H9 (cell line): ENCODE measurements around the gene ACVR1B. TPM values are rescaled to one million over a fixed set of nuclear protein-coding genes. Genes with fewer than 3 reads are reported as not detected.

ENCODE experiments used
- DNase-seq: peaks from one replicate; pipeline ENCODE4 v3.0.0-alpha.2; 2017
- H2AFZ ChIP-seq: one replicate; pipeline ENCODE4 v1.6.1; 2013; ENCODE audit warnings: mild to moderate bottlenecking, low read length, control low read depth, moderate library complexity
- H2AK5ac ChIP-seq: 2 replicates; pipeline ENCODE4 v1.6.1; 2013; ENCODE audit warnings: low read length, control low read depth, mixed read lengths; ENCODE audit not compliant: insufficient read length
- H2BK120ac ChIP-seq: one replicate; pipeline ENCODE4 v1.6.1; 2013; ENCODE audit warnings: low read depth, mild to moderate bottlenecking, low read length, control low read depth, inconsistent platforms; ENCODE audit not compliant: poor library complexity, severe bottlenecking
- H2BK12ac ChIP-seq: 2 replicates; pipeline ENCODE4 v1.6.1; 2013; ENCODE audit warnings: low read length, control low read depth, mixed read lengths, low read depth; ENCODE audit not compliant: insufficient read length
- H2BK15ac ChIP-seq: 2 replicates; pipeline ENCODE4 v1.6.1; 2013; ENCODE audit warnings: low read depth, low read length, control low read depth
- H2BK20ac ChIP-seq: one replicate; pipeline ENCODE4 v1.6.1; 2013; ENCODE audit warnings: low read depth, mild to moderate bottlenecking, low read length, control low read depth, inconsistent platforms; ENCODE audit not compliant: poor library complexity, severe bottlenecking
- H2BK5ac ChIP-seq: 2 replicates; pipeline ENCODE4 v1.6.1; 2013; ENCODE audit warnings: low read length, control low read depth, mixed read lengths; ENCODE audit not compliant: insufficient read length
- H3K14ac ChIP-seq: 2 replicates; pipeline ENCODE4 v1.6.1; 2013; ENCODE audit warnings: low read length, control low read depth; ENCODE audit not compliant: insufficient read depth
- H3K18ac ChIP-seq: 2 replicates; pipeline ENCODE4 v1.6.1; 2013; ENCODE audit warnings: low read depth, mild to moderate bottlenecking, mixed read lengths, low read length, control low read depth; ENCODE audit not compliant: insufficient read length
- H3K23ac ChIP-seq: 2 replicates; pipeline ENCODE4 v1.6.1; 2013; ENCODE audit warnings: low read length, control low read depth, mixed read lengths, low read depth; ENCODE audit not compliant: insufficient read length
- H3K23me2 ChIP-seq: 2 replicates; pipeline ENCODE4 v1.6.1; 2013; ENCODE audit warnings: low read depth, mild to moderate bottlenecking, mixed read lengths, low read length, control low read depth; ENCODE audit not compliant: insufficient read length, poor library complexity, severe bottlenecking
- H3K27ac ChIP-seq: 2 replicates; pipeline ENCODE4 v1.5.1; 2013; ENCODE audit warnings: low read length, control low read depth, mixed read lengths, low read depth; ENCODE audit not compliant: insufficient read length
- H3K27me3 ChIP-seq: 2 replicates; pipeline ENCODE4 v1.6.1; 2013; ENCODE audit warnings: low read length, control low read depth, inconsistent platforms; ENCODE audit not compliant: insufficient read depth
- H3K4ac ChIP-seq: 2 replicates; pipeline ENCODE4 v1.6.1; 2013; ENCODE audit warnings: low read depth, mild to moderate bottlenecking, control low read depth, inconsistent platforms, low read length, moderate library complexity
- H3K4me1 ChIP-seq: 2 replicates; pipeline ENCODE4 v1.6.1; 2013; ENCODE audit warnings: low read length, control low read depth, inconsistent platforms; ENCODE audit not compliant: insufficient read depth
- H3K4me2 ChIP-seq: 2 replicates; pipeline ENCODE4 v1.6.1; 2013; ENCODE audit warnings: low read length, control low read depth, mixed read lengths; ENCODE audit not compliant: insufficient read length, insufficient read depth
- H3K56ac ChIP-seq: 2 replicates; pipeline ENCODE4 v1.6.1; 2013; ENCODE audit warnings: low read depth, mild to moderate bottlenecking, mixed read lengths, low read length, control low read depth; ENCODE audit not compliant: insufficient read length
- H3K79me1 ChIP-seq: 2 replicates; pipeline ENCODE4 v1.6.1; 2013; ENCODE audit warnings: low read depth, mild to moderate bottlenecking, moderate library complexity, low read length, control low read depth, inconsistent platforms; ENCODE audit not compliant: insufficient read depth, poor library complexity, severe bottlenecking
- H3K79me2 ChIP-seq: 2 replicates; pipeline ENCODE4 v1.6.1; 2013; ENCODE audit warnings: low read length, control low read depth, inconsistent platforms; ENCODE audit not compliant: insufficient read depth
- H3K9ac ChIP-seq: 2 replicates; pipeline ENCODE4 v1.6.1; 2013; ENCODE audit warnings: low read length, control low read depth, mixed read lengths; ENCODE audit not compliant: insufficient read length; ENCODE audit errors: extremely low read depth
- H3K9me3 ChIP-seq: one replicate; pipeline ENCODE4 v1.6.1; 2013; ENCODE audit warnings: low read depth, low read length, inconsistent platforms; ENCODE audit not compliant: control insufficient read depth
- H3T11ph ChIP-seq: one replicate; pipeline ENCODE4 v1.6.1; 2013; ENCODE audit warnings: mild to moderate bottlenecking, low read length, control low read depth, inconsistent platforms
- H4K20me1 ChIP-seq: one replicate; pipeline ENCODE4 v1.6.1; 2013; ENCODE audit not compliant: control insufficient read depth, insufficient read length, insufficient read depth
- H4K5ac ChIP-seq: 2 replicates; pipeline ENCODE4 v1.6.1; 2013; ENCODE audit warnings: low read depth, mild to moderate bottlenecking, mixed read lengths, low read length, control low read depth; ENCODE audit not compliant: insufficient read length
- H4K8ac ChIP-seq: replicated peaks from 2 replicates; pipeline ENCODE4 v1.6.1; 2013; ENCODE audit warnings: low read length, control low read depth, mixed read lengths, low read depth; ENCODE audit not compliant: insufficient read length
- H4K91ac ChIP-seq: 2 replicates; pipeline ENCODE4 v1.6.1; 2013; ENCODE audit warnings: low read depth, mild to moderate bottlenecking, moderate library complexity, mixed read lengths, low read length, control low read depth; ENCODE audit not compliant: insufficient read length
- H3K27ac Mint-ChIP-seq, 3 experiments: 2 replicates in 2 of 3; 3 replicates in 1 of 3; pipeline ENCODE4 v1.8.0; 2020 to 2021; ENCODE audit warnings: mixed read lengths in 3 of 3, mild to moderate bottlenecking in 1 of 3, moderate library complexity in 1 of 3
- H3K27me3 Mint-ChIP-seq: 2 replicates; pipeline ENCODE4 v1.8.0; 2021; ENCODE audit warnings: low read depth, mild to moderate bottlenecking, moderate library complexity, mixed read lengths
- H3K36me3 Mint-ChIP-seq, 3 experiments: 2 replicates in 2 of 3; 3 replicates in 1 of 3; pipeline ENCODE4 v1.8.0; 2020 to 2021; ENCODE audit warnings: low read depth in 3 of 3, mixed read lengths in 3 of 3; ENCODE audit not compliant: insufficient read depth in 1 of 3
- H3K4me1 Mint-ChIP-seq, 2 experiments: 2 replicates each; pipeline ENCODE4 v1.8.0; 2020; ENCODE audit warnings: mixed read lengths in 2 of 2
- H3K4me3 Mint-ChIP-seq, 2 experiments: 2 replicates in 1 of 2; 3 replicates in 1 of 2; pipeline ENCODE4 v1.8.0; 2020 to 2021; ENCODE audit warnings: mild to moderate bottlenecking in 2 of 2, mixed read lengths in 2 of 2, moderate library complexity in 1 of 2
- H3K9me3 Mint-ChIP-seq, 2 experiments: 2 replicates in 1 of 2; 3 replicates in 1 of 2; pipeline ENCODE4 v1.8.0; 2020; ENCODE audit warnings: mild to moderate bottlenecking in 2 of 2, mixed read lengths in 2 of 2, moderate library complexity in 1 of 2
- WGBS: extraction: QIAGEN DNeasy Blood & Tissue Kit; methylation state at CpG from one replicate; pipeline ENCODE4 v1.1.7; 2013; ENCODE audit warnings: missing lambda C conversion rate, low lambda C conversion rate, mixed read lengths; ENCODE audit not compliant: insufficient read length; ENCODE audit errors: extremely low coverage; 5-methylcytosine and 5-hydroxymethylcytosine counted together
- total RNA-seq: library from RNA; stranded (reverse); gene quantifications from 2 replicates; pipeline ENCODE4 v1.2.1, GENCODE V29; 2021
- TF ChIP-seq, protein P1 (sequence below): fragments of 200-600 bp; sonication (generic); conservative IDR thresholded peaks from 3 replicates; pipeline ENCODE4 v1.8.0; 2021; ENCODE audit warnings: antibody characterized with exemption, mild to moderate bottlenecking

The ACVR1B gene
- total RNA-seq, 1 experiment from 2014 or later: 16.3 TPM

DNA sequence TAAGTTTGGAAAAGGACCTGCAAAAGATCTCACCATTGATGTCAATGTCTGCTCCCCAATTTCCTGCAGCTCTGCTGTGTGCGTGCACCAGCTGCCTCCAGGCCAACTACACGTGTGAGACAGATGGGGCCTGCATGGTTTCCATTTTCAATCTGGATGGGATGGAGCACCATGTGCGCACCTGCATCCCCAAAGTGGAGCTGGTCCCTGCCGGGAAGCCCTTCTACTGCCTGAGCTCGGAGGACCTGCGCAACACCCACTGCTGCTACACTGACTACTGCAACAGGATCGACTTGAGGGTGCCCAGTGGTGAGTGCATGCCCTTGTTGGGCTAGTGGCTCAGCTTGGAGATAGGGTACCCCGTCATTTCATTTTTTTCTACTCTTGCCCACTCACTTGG lies 23.7 kb downstream of the ACVR1B start:
- H3K4me3 Mint-ChIP-seq: no peak overlapping the region
- no peak overlapping the region for H3T11ph ChIP-seq
- no peaks in the 10 kb centered on the region for H4K20me1 ChIP-seq
- H3K9me3 Mint-ChIP-seq: no peaks in the 10 kb centered on the region
- H3K79me1 ChIP-seq: no peaks in the 10 kb centered on the region
- no peak overlapping the region for H4K91ac ChIP-seq
- H3K27me3 Mint-ChIP-seq: no peaks in the 10 kb centered on the region
- H3K9ac ChIP-seq: no peak overlapping the region
- no peak overlapping the region for H2BK15ac ChIP-seq
- DNase-seq: no peak
- H3K27ac Mint-ChIP-seq: no peak overlapping the region
- H3K23me2 ChIP-seq: no peaks in the 10 kb centered on the region
- peaks cover 28 to 39% of the 10 kb centered on the region in 2 experiments for H3K4me1 Mint-ChIP-seq
- H3K4me1 ChIP-seq: peaks cover 7% of the 10 kb centered on the region; the same call in 1 of the 2 replicates
- no peaks in the 10 kb centered on the region for H3K79me2 ChIP-seq
- H3K56ac ChIP-seq: no peak overlapping the region
- TF ChIP-seq, protein P1, sequence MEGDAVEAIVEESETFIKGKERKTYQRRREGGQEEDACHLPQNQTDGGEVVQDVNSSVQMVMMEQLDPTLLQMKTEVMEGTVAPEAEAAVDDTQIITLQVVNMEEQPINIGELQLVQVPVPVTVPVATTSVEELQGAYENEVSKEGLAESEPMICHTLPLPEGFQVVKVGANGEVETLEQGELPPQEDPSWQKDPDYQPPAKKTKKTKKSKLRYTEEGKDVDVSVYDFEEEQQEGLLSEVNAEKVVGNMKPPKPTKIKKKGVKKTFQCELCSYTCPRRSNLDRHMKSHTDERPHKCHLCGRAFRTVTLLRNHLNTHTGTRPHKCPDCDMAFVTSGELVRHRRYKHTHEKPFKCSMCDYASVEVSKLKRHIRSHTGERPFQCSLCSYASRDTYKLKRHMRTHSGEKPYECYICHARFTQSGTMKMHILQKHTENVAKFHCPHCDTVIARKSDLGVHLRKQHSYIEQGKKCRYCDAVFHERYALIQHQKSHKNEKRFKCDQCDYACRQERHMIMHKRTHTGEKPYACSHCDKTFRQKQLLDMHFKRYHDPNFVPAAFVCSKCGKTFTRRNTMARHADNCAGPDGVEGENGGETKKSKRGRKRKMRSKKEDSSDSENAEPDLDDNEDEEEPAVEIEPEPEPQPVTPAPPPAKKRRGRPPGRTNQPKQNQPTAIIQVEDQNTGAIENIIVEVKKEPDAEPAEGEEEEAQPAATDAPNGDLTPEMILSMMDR: no peak
- H2AK5ac ChIP-seq: no peak overlapping the region
- no peak overlapping the region for H3K4ac ChIP-seq
- H2BK5ac ChIP-seq: no peak overlapping the region
- H3K36me3 Mint-ChIP-seq: peaks cover 22 to 43% (median 34%) of the 10 kb centered on the region in 3 experiments; a peak in 6 of 7 replicates
- H3K4me2 ChIP-seq: no peak overlapping the region
- H3K27me3 ChIP-seq: no peaks in the 10 kb centered on the region
- H2BK20ac ChIP-seq: no peak overlapping the region
- no CpG with 5 or more reads among the region's 8 CpGs for WGBS
- no peaks in the 10 kb centered on the region for H3K9me3 ChIP-seq
- H3K27ac ChIP-seq: no peak overlapping the region
- no peak overlapping the region for H4K8ac ChIP-seq
- H3K18ac ChIP-seq: no peak overlapping the region
- no peak overlapping the region for H3K14ac ChIP-seq
- no peak overlapping the region for H2BK120ac ChIP-seq
- no peak overlapping the region for H2AFZ ChIP-seq
- no peak overlapping the region for H4K5ac ChIP-seq
- H2BK12ac ChIP-seq: no peak overlapping the region
- no peak overlapping the region for H3K23ac ChIP-seq
